ENCODE results near the gene TDRD1. TPM values are rescaled to one million over a fixed set of nuclear protein-coding genes. Genes with fewer than 3 reads are reported as not detected.

The TDRD1 gene
- total RNA-seq, 5 donors from 2014 or later (not counting 1 experiment from before 2014, with no cell fraction given): 0.12 to 0.38 (median 0.25) TPM; not detected in 1

- no peak overlapping the region for H3K27ac Mint-ChIP-seq
- Histone ChIP-seq H3K4me3 (ENCODE audit: control insufficient read depth in 1 of 2, extremely low read depth in 1 of 2, low read length in 1 of 2) (no peak overlapping the region), H3K27ac (ENCODE audit: low read length) (no peak overlapping the region), H3K4me1 (ENCODE audit: control insufficient read depth in 1 of 2, extremely low read depth in 1 of 2, insufficient read depth in 2 of 2, low read length in 2 of 2) (no peaks in the 10 kb centered on the region), H3K36me3 (ENCODE audit: control insufficient read depth in 2 of 2, extremely low read depth in 1 of 2, insufficient read depth in 1 of 2, low read length in 1 of 2) (no peaks in the 10 kb centered on the region), H3K9me3 (no peaks in the 10 kb centered on the region), H3K27me3 (replicated peaks in 1 of 2; ENCODE audit: control insufficient read depth in 2 of 2, extremely low read depth in 1 of 2, insufficient read depth in 2 of 2, low read length in 1 of 2) (peaks cover 0 to 5% of the 10 kb centered on the region in 2 experiments)
- 100% methylated on average over 2 of the region's 2 CpGs for WGBS (ENCODE audit: insufficient coverage)
- no peaks in the 10 kb centered on the region for H3K4me1 Mint-ChIP-seq
- peaks cover 5 to 8% of the 10 kb centered on the region in 2 donors for H3K27me3 Mint-ChIP-seq
- H3K36me3 Mint-ChIP-seq: no peaks in the 10 kb centered on the region
- DNase-seq: no peak
- ATAC-seq (replicated peaks in 1 of 4): no peak
- no peak overlapping the region for H3K4me3 Mint-ChIP-seq
- ChIA-PET POLR2A (no interaction called here), CTCF (no interaction called here)
- no peaks in the 10 kb centered on the region for H3K9me3 Mint-ChIP-seq
Measured at GRCh38 chr10:114208351-114208750, 29.2 kb downstream of the TDRD1 start.

- Histone ChIP-seq H3K9me3 (no peaks in the 10 kb centered on the region), H3K36me3 (ENCODE audit: control insufficient read depth in 2 of 2, extremely low read depth in 1 of 2, insufficient read depth in 1 of 2, low read length in 1 of 2) (no peaks in the 10 kb centered on the region), H3K27me3 (replicated peaks in 1 of 2; ENCODE audit: control insufficient read depth in 2 of 2, extremely low read depth in 1 of 2, insufficient read depth in 2 of 2, low read length in 1 of 2) (peaks cover 0 to 2% of the 10 kb centered on the region in 2 experiments), H3K27ac (ENCODE audit: low read length) (no peak overlapping the region), H3K4me1 (ENCODE audit: control insufficient read depth in 1 of 2, extremely low read depth in 1 of 2, insufficient read depth in 2 of 2, low read length in 2 of 2) (no peaks in the 10 kb centered on the region), H3K4me3 (ENCODE audit: control insufficient read depth in 1 of 2, extremely low read depth in 1 of 2, low read length in 1 of 2) (no peak overlapping the region)
- 67% methylated on average over 1 of the region's 2 CpGs for WGBS (ENCODE audit: insufficient coverage)
- Mint-ChIP-seq H3K9me3 (no peaks in the 10 kb centered on the region), H3K36me3 (no peaks in the 10 kb centered on the region), H3K4me3 (no peak overlapping the region), H3K4me1 (no peaks in the 10 kb centered on the region), H3K27me3 (peaks cover 5 to 8% of the 10 kb centered on the region in 2 donors), H3K27ac (no peak overlapping the region)
- POLR2A ChIA-PET: interaction anchor here in 1 of 2 donors (0.5 kb wide), 1 partner anchor 13 kb away, joined by 4 read pairs; no protein-coding TSS in a partner anchor
- CTCF ChIA-PET: interaction anchor here in 1 of 2 donors (0.5 kb wide), 1 partner anchor 24 kb away, joined by 7 read pairs; no protein-coding TSS in a partner anchor
- ATAC-seq (replicated peaks in 1 of 4) (no peak), DNase-seq (no peak)
Measured at GRCh38 chr10:114212153-114212552, 33.0 kb downstream of the TDRD1 start.

GRCh38 chr10:114215033-114215432 is 35.9 kb downstream of the TDRD1 start:
- H3K9me3 ChIP-seq: no peaks in the 10 kb centered on the region
- no CpG with 5 or more reads among the region's 1 CpG for WGBS (ENCODE audit: insufficient coverage)
- no peak overlapping the region for H3K27ac ChIP-seq (ENCODE audit: low read length)
- no peak for ATAC-seq (replicated peaks in 1 of 4)
- ChIA-PET POLR2A (no interaction called here), CTCF (interaction anchor here in 1 of 2 donors (0.6 kb wide), 1 partner anchor 28 kb away, joined by 3 read pairs; no protein-coding TSS in a partner anchor)
- no peaks in the 10 kb centered on the region for H3K9me3 Mint-ChIP-seq
- peaks cover 0 to 2% of the 10 kb centered on the region in 2 experiments for H3K27me3 ChIP-seq (replicated peaks in 1 of 2; ENCODE audit: control insufficient read depth in 2 of 2, extremely low read depth in 1 of 2, insufficient read depth in 2 of 2, low read length in 1 of 2)
- no peaks in the 10 kb centered on the region for H3K36me3 Mint-ChIP-seq
- H3K4me3 Mint-ChIP-seq: no peak overlapping the region
- H3K27me3 Mint-ChIP-seq: peaks cover 9 to 11% of the 10 kb centered on the region in 2 donors
- no peaks in the 10 kb centered on the region for H3K36me3 ChIP-seq (ENCODE audit: control insufficient read depth in 2 of 2, extremely low read depth in 1 of 2, insufficient read depth in 1 of 2, low read length in 1 of 2)
- H3K27ac Mint-ChIP-seq: no peak overlapping the region
- H3K4me1 ChIP-seq (ENCODE audit: control insufficient read depth in 1 of 2, extremely low read depth in 1 of 2, insufficient read depth in 2 of 2, low read length in 2 of 2): no peaks in the 10 kb centered on the region
- DNase-seq: no peak
- no peak overlapping the region for H3K4me3 ChIP-seq (ENCODE audit: control insufficient read depth in 1 of 2, extremely low read depth in 1 of 2, low read length in 1 of 2)
- no peaks in the 10 kb centered on the region for H3K4me1 Mint-ChIP-seq

- no CpG with 5 or more reads among the region's 2 CpGs for WGBS (ENCODE audit: insufficient coverage)
- Mint-ChIP-seq H3K4me1 (no peaks in the 10 kb centered on the region), H3K9me3 (no peaks in the 10 kb centered on the region), H3K27ac (no peak overlapping the region), H3K27me3 (peaks cover 15 to 31% of the 10 kb centered on the region in 2 donors), H3K4me3 (no peak overlapping the region), H3K36me3 (no peaks in the 10 kb centered on the region)
- ChIA-PET POLR2A (no interaction called here), CTCF (no interaction called here)
- no peak for ATAC-seq (replicated peaks in 1 of 4)
- no peak for DNase-seq
- H3K36me3 ChIP-seq (ENCODE audit: control insufficient read depth in 2 of 2, extremely low read depth in 1 of 2, insufficient read depth in 1 of 2, low read length in 1 of 2): no peaks in the 10 kb centered on the region
- no peaks in the 10 kb centered on the region for H3K4me1 ChIP-seq (ENCODE audit: control insufficient read depth in 1 of 2, extremely low read depth in 1 of 2, insufficient read depth in 2 of 2, low read length in 2 of 2)
- H3K9me3 ChIP-seq: no peaks in the 10 kb centered on the region
- H3K27ac ChIP-seq (ENCODE audit: low read length): no peak overlapping the region
- peaks cover 0 to 5% of the 10 kb centered on the region in 2 experiments for H3K27me3 ChIP-seq (replicated peaks in 1 of 2; ENCODE audit: control insufficient read depth in 2 of 2, extremely low read depth in 1 of 2, insufficient read depth in 2 of 2, low read length in 1 of 2)
- no peak overlapping the region for H3K4me3 ChIP-seq (ENCODE audit: control insufficient read depth in 1 of 2, extremely low read depth in 1 of 2, low read length in 1 of 2)
Measured at GRCh38 chr10:114220281-114220680, 41.1 kb downstream of the TDRD1 start.

GRCh38 chr10:114221235-114221634 is 42.1 kb downstream of the TDRD1 start:
- no peak for DNase-seq
- ATAC-seq (replicated peaks in 1 of 4): no peak
- no CpG with 5 or more reads among the region's 4 CpGs for WGBS (ENCODE audit: insufficient coverage)

GRCh38 chr10:114223066-114223465 is 43.9 kb downstream of the TDRD1 start:
- Mint-ChIP-seq H3K27ac (no peak overlapping the region), H3K4me3 (no peak overlapping the region), H3K4me1 (no peaks in the 10 kb centered on the region), H3K27me3 (peaks cover 20 to 32% of the 10 kb centered on the region in 2 donors), H3K36me3 (no peaks in the 10 kb centered on the region), H3K9me3 (no peaks in the 10 kb centered on the region)
- Histone ChIP-seq H3K4me1 (ENCODE audit: control insufficient read depth in 1 of 2, extremely low read depth in 1 of 2, insufficient read depth in 2 of 2, low read length in 2 of 2) (no peaks in the 10 kb centered on the region), H3K27ac (ENCODE audit: low read length) (no peak overlapping the region), H3K4me3 (ENCODE audit: control insufficient read depth in 1 of 2, extremely low read depth in 1 of 2, low read length in 1 of 2) (no peak overlapping the region), H3K36me3 (ENCODE audit: control insufficient read depth in 2 of 2, extremely low read depth in 1 of 2, insufficient read depth in 1 of 2, low read length in 1 of 2) (no peaks in the 10 kb centered on the region), H3K27me3 (replicated peaks in 1 of 2; ENCODE audit: control insufficient read depth in 2 of 2, extremely low read depth in 1 of 2, insufficient read depth in 2 of 2, low read length in 1 of 2) (peaks cover 0 to 5% of the 10 kb centered on the region in 2 experiments), H3K9me3 (no peaks in the 10 kb centered on the region)
- no peak for DNase-seq
- 85% methylated on average over 2 of the region's 4 CpGs for WGBS (ENCODE audit: insufficient coverage)
- no peak for ATAC-seq (replicated peaks in 1 of 4)
- CTCF ChIA-PET: no interaction called here
- POLR2A ChIA-PET: no interaction called here

More at GRCh38 chr10:114221235-114221634, 42.1 kb downstream of the TDRD1 start:
- CTCF ChIA-PET: interaction anchor here in 1 of 2 donors (0.5 kb wide), 1 partner anchor 555 kb away, joined by 3 read pairs; no protein-coding TSS in a partner anchor
- Histone ChIP-seq H3K9me3 (no peaks in the 10 kb centered on the region), H3K27me3 (replicated peaks in 1 of 2; ENCODE audit: control insufficient read depth in 2 of 2, extremely low read depth in 1 of 2, insufficient read depth in 2 of 2, low read length in 1 of 2) (peaks cover 0 to 5% of the 10 kb centered on the region in 2 experiments), H3K36me3 (ENCODE audit: control insufficient read depth in 2 of 2, extremely low read depth in 1 of 2, insufficient read depth in 1 of 2, low read length in 1 of 2) (no peaks in the 10 kb centered on the region), H3K4me1 (ENCODE audit: control insufficient read depth in 1 of 2, extremely low read depth in 1 of 2, insufficient read depth in 2 of 2, low read length in 2 of 2) (no peaks in the 10 kb centered on the region), H3K27ac (ENCODE audit: low read length) (no peak overlapping the region), H3K4me3 (ENCODE audit: control insufficient read depth in 1 of 2, extremely low read depth in 1 of 2, low read length in 1 of 2) (no peak overlapping the region)
- H3K4me1 Mint-ChIP-seq: no peaks in the 10 kb centered on the region
- POLR2A ChIA-PET: no interaction called here
- H3K36me3 Mint-ChIP-seq: no peaks in the 10 kb centered on the region
- no peak overlapping the region for H3K4me3 Mint-ChIP-seq
- H3K27me3 Mint-ChIP-seq: peaks cover 14 to 32% of the 10 kb centered on the region in 2 donors
- H3K27ac Mint-ChIP-seq: no peak overlapping the region
- no peaks in the 10 kb centered on the region for H3K9me3 Mint-ChIP-seq

- WGBS (ENCODE audit: insufficient coverage): 0% methylated on average over 1 of the region's 3 CpGs
Measured at GRCh38 chr10:114228156-114228555, 49.0 kb downstream of the TDRD1 start.

More at GRCh38 chr10:114228156-114228555, 49.0 kb downstream of the TDRD1 start:
- no peaks in the 10 kb centered on the region for H3K36me3 Mint-ChIP-seq
- Histone ChIP-seq H3K4me3 (ENCODE audit: control insufficient read depth in 1 of 2, extremely low read depth in 1 of 2, low read length in 1 of 2) (no peak overlapping the region), H3K27me3 (replicated peaks in 1 of 2; ENCODE audit: control insufficient read depth in 2 of 2, extremely low read depth in 1 of 2, insufficient read depth in 2 of 2, low read length in 1 of 2) (peaks cover 0 to 9% of the 10 kb centered on the region in 2 experiments), H3K27ac (ENCODE audit: low read length) (no peak overlapping the region), H3K36me3 (ENCODE audit: control insufficient read depth in 2 of 2, extremely low read depth in 1 of 2, insufficient read depth in 1 of 2, low read length in 1 of 2) (no peaks in the 10 kb centered on the region), H3K9me3 (no peaks in the 10 kb centered on the region), H3K4me1 (ENCODE audit: control insufficient read depth in 1 of 2, extremely low read depth in 1 of 2, insufficient read depth in 2 of 2, low read length in 2 of 2) (no peaks in the 10 kb centered on the region)
- DNase-seq (no peak), ATAC-seq (replicated peaks in 1 of 4) (no peak)
- no peak overlapping the region for H3K4me3 Mint-ChIP-seq
- H3K27ac Mint-ChIP-seq: no peak overlapping the region
- H3K4me1 Mint-ChIP-seq: no peaks in the 10 kb centered on the region
- peaks cover 27 to 36% of the 10 kb centered on the region in 2 donors for H3K27me3 Mint-ChIP-seq
- no peaks in the 10 kb centered on the region for H3K9me3 Mint-ChIP-seq
- POLR2A ChIA-PET: no interaction called here
- CTCF ChIA-PET: no interaction called here

All from T-cell (primary cell).